ENCODE results near the gene CKLF.

Gene CKLF

DNA sequence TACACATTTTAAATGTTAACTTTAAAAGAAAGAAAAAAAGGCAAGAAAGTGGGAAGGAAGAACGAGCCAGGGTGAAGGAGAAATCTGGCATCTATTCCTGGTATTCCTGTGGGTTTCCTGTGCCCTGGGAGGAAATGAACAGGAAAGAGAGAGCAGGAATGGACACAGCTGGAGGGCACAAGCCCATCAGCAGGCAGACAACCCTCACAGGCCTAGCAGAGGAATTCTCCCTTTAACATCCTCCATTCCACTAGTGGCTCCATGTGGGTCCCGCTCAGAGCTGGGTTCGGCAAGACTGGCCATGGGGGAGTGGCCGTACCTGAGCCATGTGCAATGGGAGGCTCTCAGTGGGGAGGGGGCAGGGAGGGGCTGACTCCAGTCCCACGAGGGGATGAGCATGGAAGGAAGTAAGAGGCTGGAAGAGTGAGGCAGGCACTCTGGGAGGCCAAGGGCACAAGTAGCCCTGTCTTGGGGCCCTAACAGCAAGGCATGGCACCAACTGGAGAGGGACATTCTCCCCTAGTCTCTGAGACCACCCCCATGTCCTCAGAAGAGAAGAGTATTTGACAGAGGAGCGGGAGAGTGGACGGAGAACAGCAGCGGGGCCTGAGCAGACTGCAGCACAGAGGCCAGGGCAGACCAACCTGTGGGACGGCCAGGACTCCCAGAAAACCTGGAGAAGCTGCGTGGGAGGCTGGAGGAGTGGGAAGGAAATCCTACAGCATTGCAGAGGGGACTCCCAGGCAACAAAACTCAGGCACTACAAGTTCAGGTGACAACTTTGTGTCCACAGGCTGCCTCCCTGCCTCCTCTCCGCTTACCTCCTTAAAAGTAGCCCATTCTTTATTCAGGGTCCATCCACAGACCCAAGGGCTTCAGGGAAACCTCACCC is 32.6 kb upstream of the CKLF start:
- DNase-seq: no peak

DNA sequence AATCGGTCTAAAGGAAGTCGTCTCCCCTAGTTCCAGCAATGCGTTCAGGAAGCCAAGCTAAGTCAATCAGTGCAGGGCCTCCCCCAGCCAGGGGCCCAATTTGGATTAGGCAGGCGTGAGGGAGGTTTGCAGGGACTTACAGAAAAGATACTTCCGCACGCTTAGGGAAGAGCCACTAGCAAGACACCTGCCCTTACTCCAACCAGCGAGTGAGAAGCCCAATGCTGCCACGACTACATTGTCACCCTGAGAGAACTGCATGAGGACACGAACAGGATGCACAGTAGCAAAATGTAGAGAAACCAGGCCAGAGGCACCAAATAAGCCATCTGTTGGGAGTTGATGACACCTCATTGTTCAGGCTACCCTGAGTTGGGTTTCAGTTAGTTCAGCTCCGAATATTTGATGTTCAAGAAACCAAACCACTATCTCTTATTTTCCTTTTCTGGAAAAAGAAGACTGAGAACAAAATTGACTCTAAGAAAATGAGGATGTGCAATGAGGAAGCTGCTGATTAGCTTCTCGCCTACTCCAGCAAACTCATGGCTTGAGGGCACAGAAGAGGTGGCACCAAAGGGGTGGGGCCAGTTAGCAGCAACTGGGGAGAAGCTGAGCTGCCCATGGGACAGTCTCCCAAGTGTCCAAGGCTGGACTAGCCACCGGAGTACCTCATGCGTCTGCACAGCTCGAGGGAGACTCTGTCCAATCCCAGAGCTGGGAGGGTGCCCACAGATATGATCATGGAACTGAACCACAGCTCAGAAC is 31.8 kb upstream of the CKLF start:
- peak; percentile 84 for DNase-seq

DNA sequence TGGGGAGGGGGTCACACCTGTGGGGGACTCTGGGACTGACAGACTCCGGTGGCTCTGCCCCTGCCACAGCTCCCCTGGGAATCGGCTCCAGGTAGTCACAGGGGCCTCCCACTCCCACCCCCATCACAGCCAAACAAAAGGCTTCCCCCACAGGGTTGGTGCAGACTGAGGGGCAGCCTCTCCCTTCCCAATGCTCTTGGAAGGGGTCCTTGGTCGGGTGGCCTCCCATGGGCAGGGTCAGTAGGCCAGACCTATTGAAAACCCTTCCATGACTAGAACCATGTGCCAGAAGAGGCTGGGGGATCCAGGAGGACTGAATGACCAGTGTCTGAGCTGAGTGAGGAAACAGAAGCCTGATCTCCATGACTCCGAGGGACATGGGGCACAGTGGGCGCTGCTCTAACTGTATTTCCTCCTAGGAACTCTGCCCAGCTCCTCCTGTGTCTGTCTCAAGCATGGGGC is 31.1 kb upstream of the CKLF start:
- DNase-seq: no peak

DNA sequence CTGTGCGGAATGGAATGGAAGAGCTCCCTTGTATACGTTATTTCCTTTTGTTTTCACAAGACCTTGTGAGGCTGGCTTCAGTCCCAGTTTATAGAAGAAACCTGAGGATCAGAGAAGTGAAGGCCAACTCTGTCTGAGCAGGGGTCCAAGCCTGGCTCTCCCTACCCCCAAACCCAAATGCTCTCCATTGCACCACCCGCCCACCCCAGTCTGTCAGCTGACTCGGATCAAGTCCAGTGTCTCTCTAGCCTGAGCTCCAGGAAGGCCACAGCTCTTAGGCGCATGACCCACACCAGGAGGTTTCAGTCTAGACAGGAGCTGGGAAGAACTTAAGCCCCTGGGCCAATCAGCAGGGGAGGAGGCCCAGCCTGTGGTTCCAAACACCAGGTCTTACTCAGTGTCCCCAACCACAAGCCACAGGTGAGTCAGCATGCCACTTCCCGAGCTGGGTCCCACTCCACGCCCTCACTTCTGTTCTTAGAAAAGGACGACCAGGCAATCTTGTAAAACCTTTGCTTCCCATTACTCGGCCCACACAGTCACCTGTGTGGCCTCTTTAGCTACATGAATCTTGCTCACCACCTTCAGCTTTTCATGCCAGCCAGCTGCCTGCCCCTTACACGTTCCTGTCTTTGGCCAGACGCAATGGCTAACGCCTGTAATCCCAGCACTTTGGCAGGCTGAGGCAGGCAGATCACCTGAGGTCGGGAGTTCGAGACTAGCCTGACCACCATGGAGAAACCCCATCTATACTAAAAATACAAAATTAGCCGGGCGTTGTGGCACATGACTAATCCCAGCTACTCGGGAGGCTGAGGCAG is 30.2 kb upstream of the CKLF start:
- peak; percentile 83 for DNase-seq

DNA sequence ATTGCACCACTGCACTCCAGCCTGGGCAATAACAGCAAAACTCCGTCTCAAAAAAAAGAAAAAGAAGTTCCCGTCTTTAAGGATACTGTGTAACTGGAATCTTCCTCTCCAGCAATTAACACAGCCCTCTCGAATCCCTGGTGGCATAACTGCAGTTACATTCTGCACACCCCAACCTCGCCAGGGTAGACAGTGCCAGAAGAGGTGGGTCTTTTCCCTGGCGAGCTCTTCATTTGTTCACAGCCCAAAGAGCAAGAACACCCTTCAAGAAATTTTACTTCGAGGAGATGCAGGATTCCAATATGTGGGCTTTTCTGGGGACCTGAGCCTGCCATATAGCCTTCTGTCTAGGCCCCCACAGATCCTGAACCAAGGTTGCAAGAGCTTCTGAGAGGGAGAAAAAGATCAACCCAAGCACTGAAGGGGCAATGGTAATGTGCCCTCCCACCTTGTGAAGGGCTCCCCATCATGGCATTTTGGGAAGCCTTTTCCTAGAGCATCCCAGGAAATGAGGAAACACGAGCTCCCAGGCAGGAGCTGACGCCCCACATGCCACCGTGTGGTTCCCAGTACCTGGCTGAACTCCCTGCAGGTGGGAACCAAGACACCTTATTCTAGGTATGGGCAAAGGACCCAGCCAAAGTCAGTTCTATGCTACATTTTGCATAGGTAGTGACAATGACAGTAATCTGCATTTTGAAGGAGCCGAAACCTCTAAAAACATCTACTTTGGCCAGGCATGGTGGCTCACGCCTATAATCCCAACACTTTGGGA is 29.4 kb upstream of the CKLF start:
- DNase-seq: no peak

DNA sequence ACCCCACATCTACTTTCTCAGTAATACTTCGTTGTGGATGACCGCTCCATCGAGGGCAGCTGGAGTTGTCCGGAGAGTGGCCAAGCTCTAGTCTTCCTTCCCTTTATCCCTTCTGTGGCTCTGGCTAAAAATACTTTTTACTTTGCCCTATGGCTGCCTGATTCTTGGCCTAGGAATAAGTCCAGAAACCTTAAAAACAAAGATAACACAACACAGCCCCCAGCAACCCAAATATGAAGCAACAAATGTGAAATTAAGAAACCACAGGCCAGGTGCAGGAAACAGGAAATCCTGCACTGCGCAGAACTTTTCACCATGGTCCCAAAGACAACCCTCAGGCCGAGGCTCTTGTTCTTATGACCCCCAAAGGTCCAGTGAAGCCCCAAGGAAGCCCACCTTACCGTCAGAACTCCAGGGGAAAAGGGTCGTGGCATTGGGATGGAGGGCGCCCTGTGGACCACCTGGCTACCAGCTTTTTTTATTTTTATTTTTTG is 28.5 kb upstream of the CKLF start:
- DNase-seq: peak; percentile 86

DNA sequence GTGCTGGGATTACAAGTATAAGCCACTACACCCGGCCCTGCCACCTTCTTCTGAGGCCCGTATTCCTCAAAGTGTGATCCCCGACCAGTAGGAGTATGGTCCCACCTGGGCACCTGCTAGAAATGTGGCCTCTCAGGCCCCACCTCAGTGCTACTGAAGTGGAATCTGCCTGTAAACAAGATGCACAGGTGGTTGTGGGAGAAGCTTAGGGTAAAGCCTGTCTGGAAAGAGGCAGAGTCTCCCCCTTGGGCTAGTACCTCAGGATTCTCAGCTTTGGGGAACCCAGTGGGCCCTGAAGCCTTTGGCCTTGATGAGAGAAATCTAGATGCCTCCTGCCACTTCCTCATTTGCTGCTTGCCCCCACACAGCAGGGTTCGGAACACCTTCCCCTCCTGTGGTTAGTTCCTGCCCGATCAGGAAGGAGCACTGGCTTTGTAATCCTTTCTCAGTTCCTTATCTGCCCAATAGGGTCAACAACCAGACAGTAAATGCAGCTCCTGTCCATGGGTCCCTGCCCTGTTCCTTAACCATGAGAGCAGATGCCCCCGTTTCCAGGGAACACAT is 27.7 kb upstream of the CKLF start:
- peak; percentile 95 for DNase-seq

DNA sequence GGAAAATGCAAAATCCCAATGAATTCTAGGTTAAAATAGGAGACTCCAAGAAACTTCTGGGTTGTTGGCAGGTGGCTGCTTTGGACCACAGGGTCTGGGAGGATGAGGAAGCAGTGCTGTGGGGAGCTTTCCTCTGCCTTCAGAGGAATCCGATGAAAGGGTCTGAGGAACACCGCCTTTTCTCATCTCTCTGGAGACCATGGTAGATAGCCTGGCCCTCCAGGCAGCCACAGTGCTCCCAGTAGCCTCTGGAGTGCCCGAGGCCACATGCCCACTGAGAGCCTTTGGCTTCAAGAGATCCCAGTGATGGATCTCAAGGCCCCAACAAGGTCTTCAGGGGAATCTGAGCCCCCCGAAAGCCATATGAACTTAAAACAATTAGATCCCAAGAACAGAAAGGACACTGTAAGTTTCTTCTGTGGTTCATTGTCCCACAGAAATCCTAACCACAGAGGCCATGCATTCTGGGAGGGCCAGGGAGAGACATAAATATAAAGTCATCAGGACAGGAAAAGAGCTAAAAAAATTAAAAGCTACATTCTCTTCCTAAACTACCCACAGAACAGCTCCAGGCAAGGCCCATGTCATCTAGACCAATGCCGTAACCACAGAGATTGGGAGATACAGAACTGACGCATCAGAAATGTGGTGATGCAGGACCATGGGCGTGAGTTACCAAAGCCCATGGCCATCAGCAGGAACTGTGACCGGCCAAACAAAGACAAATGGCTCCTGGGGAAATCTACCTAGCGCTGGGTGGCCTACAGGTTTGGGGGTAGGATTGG is 26.8 kb upstream of the CKLF start:
- DNase-seq: peak; percentile 91

DNA sequence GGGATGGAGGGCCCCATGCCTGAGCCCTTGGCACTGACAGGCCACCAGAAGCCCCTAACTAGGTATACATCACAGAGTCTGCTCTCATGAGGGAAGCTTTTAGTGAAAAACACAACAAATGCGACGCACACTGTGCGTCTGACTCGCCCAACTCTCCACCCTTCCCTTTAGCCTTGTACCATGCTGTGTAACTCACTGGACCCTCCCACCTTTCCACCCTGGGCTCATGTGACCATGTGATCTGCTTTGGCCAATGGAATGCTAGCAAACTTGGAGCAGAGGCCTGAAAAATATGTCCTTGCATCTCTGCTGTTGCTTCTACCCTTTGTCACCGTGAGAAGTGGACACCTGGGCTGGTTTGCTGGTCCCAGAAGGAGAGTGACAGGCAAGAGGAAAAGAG is 24.1 kb upstream of the CKLF start:
- DNase-seq: no peak

DNA sequence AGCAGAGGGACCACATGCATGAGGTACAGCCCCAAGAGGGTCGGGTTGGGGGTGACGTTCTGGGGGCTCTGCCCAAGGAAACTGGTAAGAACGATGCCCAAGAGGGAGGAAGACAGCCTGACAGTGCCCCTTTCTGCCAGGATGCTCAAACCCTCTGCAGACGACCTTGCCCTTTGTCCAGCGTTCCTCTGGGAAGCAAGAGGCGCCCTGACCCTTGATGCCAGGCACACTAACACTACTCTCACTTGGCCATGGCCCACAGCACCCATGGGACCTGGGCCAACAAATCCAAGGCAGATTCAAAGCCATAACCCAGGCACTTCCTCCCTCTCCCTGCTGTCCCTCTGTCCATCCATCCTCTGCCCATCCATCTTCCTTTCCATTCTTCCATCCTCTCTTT is 22.9 kb upstream of the CKLF start:
- DNase-seq: no peak

DNA sequence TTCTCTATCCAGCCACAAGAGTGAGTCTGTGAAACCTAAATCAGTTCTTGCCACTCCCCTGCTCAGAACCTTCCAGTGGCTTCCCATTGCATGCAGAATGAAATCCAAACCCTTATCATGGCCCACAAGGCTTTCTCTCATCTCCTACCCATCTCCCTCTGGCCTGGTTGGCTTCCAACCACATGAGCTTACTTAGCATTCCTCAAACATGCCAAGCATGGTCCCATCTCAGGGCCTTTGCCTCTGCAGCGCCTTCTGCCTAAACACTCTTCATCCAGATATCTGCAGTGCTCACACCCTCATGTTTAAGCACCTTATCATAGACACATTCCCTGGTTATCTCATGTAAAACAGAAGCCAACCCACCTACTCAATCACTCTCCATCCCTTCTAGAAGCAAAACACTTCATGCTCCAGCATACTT is 18.0 kb upstream of the CKLF start:
- DNase-seq: peak; percentile 38

DNA sequence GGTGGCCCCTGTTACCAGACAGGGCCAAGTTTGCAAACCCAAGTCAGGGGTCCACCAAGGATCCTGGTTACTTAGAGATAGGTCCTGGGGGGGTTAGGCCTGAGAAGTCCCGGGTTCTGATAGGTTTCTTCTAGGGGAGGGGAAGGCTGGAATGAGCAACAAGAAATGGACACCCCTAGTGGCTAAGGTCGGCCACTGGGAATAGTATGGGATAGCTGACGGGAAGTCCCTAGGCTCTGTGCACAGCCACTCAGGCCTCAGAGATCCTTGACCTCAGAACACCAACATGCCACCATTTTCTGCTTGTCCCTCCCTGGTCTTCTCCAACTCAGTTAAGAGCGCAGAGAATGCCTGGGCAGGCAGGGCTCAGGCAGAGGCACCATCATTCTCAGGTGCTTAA is 15.9 kb upstream of the CKLF start:
- no peak for DNase-seq

DNA sequence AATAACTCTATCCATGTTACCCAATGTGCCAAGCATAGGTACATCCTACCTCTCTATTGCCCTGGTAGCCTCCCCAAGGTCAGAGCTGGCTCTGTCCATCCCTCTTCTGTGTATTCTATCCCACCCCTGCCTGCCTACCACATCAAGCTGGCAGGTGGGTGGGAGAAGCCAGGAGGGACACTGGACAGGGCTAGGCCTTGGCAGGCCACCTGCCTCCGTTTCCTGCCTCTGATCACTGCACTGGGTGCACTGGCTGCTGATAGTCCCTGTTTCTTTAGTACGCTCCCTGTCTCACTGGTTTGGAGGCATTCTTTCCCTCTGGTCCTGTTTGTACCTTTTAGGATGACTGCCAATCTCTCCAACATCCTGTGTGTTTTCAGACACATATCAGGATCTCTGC is 15.1 kb upstream of the CKLF start:
- DNase-seq: no peak

DNA sequence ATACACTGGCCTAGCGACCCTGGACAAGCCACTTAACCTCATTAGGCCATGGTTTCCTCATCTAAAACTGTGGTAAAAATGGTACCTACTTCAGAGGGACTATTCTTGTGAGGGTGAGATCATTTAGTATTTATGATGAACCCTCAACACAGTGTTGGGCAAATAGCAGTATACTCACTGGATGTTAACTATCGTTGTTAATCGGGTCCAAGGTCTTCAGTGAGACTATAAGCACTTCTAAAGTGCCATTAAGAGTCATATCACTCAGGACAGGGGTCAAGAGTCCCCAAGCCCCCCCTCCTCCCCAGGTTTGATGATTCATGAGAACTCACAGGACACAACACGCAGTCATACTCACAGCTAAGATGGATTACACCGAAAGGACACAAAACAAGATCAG is 13.5 kb upstream of the CKLF start:
- no peak for DNase-seq

DNA sequence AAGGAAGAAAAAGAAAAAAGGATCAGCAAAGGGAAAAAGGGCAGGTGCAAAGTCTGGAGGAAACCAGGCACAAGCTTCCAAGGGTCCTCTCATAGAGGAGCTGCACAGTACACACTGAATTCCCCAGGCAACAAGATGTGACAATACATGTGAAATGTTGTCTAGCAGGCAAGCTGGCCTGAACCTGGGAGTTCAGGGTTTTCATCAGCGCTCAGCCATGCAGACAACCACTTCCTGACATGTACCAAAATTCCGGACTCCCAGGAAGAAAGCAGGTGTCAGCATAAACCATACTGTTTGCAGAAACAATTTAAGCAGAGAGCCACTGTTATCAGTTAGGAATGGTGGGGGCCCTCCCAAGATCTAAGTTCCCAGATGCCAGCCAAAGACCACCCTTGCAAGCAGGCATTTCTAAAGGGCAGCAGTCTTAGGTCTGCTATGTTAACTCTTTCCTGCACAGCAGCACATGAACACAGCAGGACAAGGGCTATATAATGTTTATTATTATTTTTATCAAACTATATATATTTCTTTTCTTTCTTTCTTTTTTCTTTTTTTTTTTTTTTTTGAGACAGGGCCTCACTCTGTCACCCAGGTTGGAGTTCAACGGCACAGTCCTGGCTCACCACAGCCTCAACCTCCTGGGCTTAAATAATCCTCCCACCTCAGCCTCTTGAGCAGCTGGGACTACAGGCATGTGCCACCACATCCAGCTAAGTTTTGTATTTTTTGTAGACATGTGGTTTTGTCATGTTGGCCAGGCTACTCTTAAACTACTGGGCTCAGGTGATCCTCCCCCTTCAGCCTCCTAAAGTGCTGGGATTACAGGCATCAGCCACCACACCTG is 12.5 kb upstream of the CKLF start:
- DNase-seq: no peak

DNA sequence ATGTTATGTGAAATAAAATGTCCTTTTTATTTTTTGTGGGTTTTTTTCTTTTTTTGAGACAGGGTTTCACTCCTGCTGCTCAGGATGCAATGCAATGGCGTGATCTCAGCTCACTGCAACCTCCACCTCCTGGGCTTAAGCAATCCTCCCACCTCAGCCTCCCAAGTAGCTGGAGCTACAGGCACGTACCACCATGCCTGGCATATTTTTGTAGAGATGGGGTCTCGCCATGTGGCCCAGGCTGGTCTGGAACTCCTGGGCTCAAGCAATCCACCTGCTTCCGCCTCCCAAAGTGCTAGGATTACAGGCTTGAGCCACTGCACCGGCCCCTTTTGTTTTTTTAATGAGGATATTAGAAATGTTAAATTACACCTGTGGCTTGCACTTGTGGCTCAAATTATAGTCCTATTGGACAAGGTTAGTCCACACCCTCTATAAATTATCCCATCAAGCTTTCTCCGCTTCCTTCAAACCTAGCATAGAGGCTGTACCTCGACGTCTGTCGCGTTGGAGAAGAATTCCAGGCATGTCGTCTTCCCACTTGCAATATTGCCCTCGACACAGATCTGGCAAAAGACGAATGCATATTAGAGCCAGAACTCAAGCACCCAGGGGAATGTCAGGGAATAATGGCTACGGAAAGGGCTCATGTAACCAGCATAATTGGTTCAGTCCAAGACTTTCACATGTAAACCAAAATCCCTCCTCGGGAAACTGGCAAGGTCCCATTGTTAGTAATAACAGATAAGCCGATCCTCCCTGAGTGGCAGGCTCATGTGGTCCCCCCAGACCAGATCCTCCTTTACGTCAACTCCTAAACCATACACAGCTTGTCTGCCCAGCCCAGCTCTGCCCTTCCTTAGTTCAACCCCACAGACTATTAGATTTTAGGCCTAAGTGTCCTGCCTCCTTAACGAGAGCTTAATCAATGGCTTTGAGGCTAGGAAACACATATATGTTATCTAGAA is 10.7 kb upstream of the CKLF start:
- DNase-seq: no peak

DNA sequence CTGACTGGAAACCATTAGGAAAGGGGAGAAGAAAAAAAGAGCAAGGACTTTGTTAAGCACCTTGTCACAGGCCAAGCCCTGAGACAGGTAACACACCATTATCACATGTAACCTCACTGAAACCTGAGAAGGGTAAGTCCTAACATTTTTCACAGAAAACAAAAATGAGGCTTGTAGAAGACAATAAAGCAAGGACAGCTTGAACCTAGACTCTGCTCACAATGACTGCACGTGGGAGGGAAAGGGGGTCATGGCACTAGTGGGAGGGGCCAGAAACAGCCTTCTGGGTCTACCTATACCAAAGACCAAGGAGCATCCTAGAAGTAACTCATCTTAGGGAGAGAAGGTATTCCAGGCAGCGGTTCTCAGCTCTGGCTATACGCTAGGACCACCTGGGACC is 10.0 kb upstream of the CKLF start:
- DNase-seq: no peak

DNA sequence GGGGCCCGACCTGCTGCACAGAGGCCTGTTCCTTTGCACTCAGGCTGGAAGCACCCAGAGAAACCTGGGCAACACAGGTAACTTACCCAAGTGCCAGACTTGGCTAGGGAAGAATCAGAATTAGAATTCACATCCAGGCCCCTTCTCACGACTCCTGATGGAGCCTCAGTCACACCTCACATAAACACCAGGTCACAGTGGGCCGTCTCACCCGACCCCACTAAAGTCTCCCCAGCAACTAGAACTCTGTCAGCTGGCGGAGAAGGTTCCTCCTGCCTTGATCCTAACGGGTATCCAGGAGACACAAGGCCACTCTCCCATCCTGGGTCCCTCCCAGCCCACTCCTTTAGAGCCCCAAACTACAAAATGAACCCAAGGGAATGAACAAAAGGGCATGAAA is 8.8 kb upstream of the CKLF start:
- no peak for DNase-seq

Measured in hematopoietic multipotent progenitor cell treated with erythropoietin and hydrocortisone succinate and interleukin-3 and kit ligand, for 4 days (in vitro differentiated cells).